22Rv1 (cell line): Measurements from ENCODE around the gene GATB.

Experiments used
- CTCF ChIP-seq: fragments of 450-650 bp; IDR thresholded peaks from 2 replicates; pipeline ENCODE4 v1.5.1; 2017; ENCODE audit warnings: mild to moderate bottlenecking
- ZFX ChIP-seq: fragments of 450-650 bp; IDR thresholded peaks from 2 replicates; pipeline ENCODE4 v1.6.1; 2017; ENCODE audit warnings: antibody characterized with exemption, borderline replicate concordance

- TF ChIP-seq CTCF (no peak), ZFX (no peak)
These were observed 96.5 kb downstream of the GATB start for GRCh38 chr4:151664289-151664688.
